Measurements from ENCODE around the gene EYS. TPM values are rescaled to one million over a fixed set of nuclear protein-coding genes. Genes with fewer than 3 reads are reported as not detected.

EYS gene
- total and polyA plus RNA-seq, 2 of the 8 experiments (the other 6 are each of a cell fraction or from before 2014, with no cell fraction given), result 0.05 to 0.13 TPM

DNA sequence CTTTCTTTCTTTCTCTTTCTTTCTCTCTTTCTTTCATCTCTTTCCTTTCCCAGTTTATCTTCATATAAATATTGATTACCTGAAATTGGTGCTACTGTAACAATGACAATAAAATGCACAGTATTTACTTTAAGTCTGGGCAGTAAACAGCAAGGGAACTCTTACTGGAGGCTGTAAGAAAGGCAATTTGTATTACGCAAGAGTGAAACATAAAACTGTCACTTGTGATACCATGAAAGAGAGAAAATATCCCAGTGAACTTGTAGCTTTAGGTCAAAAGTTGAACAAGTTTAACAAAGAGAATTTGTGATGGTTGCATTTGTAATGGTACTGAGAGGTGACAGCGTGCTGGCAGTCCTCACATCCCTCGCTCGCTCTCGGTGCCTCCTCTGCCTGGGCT is 80.0 kb downstream of the EYS start (continued):
- TF ChIP-seq, protein P1, sequence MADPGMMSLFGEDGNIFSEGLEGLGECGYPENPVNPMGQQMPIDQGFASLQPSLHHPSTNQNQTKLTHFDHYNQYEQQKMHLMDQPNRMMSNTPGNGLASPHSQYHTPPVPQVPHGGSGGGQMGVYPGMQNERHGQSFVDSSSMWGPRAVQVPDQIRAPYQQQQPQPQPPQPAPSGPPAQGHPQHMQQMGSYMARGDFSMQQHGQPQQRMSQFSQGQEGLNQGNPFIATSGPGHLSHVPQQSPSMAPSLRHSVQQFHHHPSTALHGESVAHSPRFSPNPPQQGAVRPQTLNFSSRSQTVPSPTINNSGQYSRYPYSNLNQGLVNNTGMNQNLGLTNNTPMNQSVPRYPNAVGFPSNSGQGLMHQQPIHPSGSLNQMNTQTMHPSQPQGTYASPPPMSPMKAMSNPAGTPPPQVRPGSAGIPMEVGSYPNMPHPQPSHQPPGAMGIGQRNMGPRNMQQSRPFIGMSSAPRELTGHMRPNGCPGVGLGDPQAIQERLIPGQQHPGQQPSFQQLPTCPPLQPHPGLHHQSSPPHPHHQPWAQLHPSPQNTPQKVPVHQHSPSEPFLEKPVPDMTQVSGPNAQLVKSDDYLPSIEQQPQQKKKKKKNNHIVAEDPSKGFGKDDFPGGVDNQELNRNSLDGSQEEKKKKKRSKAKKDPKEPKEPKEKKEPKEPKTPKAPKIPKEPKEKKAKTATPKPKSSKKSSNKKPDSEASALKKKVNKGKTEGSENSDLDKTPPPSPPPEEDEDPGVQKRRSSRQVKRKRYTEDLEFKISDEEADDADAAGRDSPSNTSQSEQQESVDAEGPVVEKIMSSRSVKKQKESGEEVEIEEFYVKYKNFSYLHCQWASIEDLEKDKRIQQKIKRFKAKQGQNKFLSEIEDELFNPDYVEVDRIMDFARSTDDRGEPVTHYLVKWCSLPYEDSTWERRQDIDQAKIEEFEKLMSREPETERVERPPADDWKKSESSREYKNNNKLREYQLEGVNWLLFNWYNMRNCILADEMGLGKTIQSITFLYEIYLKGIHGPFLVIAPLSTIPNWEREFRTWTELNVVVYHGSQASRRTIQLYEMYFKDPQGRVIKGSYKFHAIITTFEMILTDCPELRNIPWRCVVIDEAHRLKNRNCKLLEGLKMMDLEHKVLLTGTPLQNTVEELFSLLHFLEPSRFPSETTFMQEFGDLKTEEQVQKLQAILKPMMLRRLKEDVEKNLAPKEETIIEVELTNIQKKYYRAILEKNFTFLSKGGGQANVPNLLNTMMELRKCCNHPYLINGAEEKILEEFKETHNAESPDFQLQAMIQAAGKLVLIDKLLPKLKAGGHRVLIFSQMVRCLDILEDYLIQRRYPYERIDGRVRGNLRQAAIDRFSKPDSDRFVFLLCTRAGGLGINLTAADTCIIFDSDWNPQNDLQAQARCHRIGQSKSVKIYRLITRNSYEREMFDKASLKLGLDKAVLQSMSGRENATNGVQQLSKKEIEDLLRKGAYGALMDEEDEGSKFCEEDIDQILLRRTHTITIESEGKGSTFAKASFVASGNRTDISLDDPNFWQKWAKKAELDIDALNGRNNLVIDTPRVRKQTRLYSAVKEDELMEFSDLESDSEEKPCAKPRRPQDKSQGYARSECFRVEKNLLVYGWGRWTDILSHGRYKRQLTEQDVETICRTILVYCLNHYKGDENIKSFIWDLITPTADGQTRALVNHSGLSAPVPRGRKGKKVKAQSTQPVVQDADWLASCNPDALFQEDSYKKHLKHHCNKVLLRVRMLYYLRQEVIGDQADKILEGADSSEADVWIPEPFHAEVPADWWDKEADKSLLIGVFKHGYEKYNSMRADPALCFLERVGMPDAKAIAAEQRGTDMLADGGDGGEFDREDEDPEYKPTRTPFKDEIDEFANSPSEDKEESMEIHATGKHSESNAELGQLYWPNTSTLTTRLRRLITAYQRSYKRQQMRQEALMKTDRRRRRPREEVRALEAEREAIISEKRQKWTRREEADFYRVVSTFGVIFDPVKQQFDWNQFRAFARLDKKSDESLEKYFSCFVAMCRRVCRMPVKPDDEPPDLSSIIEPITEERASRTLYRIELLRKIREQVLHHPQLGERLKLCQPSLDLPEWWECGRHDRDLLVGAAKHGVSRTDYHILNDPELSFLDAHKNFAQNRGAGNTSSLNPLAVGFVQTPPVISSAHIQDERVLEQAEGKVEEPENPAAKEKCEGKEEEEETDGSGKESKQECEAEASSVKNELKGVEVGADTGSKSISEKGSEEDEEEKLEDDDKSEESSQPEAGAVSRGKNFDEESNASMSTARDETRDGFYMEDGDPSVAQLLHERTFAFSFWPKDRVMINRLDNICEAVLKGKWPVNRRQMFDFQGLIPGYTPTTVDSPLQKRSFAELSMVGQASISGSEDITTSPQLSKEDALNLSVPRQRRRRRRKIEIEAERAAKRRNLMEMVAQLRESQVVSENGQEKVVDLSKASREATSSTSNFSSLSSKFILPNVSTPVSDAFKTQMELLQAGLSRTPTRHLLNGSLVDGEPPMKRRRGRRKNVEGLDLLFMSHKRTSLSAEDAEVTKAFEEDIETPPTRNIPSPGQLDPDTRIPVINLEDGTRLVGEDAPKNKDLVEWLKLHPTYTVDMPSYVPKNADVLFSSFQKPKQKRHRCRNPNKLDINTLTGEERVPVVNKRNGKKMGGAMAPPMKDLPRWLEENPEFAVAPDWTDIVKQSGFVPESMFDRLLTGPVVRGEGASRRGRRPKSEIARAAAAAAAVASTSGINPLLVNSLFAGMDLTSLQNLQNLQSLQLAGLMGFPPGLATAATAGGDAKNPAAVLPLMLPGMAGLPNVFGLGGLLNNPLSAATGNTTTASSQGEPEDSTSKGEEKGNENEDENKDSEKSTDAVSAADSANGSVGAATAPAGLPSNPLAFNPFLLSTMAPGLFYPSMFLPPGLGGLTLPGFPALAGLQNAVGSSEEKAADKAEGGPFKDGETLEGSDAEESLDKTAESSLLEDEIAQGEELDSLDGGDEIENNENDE (IDR thresholded peaks at IDR 0.05; ENCODE audit: insufficient replicate concordance, low read length), result no peak

All from H1 (cell line).